ENCODE data around the gene PCDHGA1. TPM values are rescaled to one million over a fixed set of nuclear protein-coding genes. Genes with fewer than 3 reads are reported as not detected.
"Not testable (repeated sequence)": the region's sequence is repeated elsewhere in the genome, so short reads cannot be mapped to it uniquely, and the experiment has no call there.

Gene PCDHGA1
- total RNA-seq, 4 donors from 2014 or later: 0.26 to 0.38 (median 0.33) TPM

GRCh38 chr5:141422742-141423291 lies 92.5 kb downstream of the PCDHGA1 start:
- Histone ChIP-seq H3K27me3 (no peaks in the 10 kb centered on the region), H3K27ac (no peak overlapping the region), H3K9me3 (peaks cover 78% of the 10 kb centered on the region), H3K36me3 (no peaks in the 10 kb centered on the region), H3K4me1 (no peaks in the 10 kb centered on the region), H3K4me3 (no peak overlapping the region)
- TF ChIP-seq POLR2AphosphoS5 (IDR thresholded peaks at IDR 0.05): no peak
- WGBS: 26% methylated on average over 18 of the region's 42 CpGs
- no peak for DNase-seq (ENCODE audit: low spot score in 2 of 2)

- H3K4me1 ChIP-seq: no peaks in the 10 kb centered on the region
- H3K27me3 ChIP-seq: no peaks in the 10 kb centered on the region
- H3K36me3 ChIP-seq: no peaks in the 10 kb centered on the region
- TF ChIP-seq POLR2AphosphoS5 (IDR thresholded peaks at IDR 0.05) (no peak), CTCF (IDR thresholded peaks at IDR 0.05) (no peak), EP300 (IDR thresholded peaks at IDR 0.05) (no peak)
- peaks cover 80% of the 10 kb centered on the region for H3K9me3 ChIP-seq
- no peak overlapping the region for H3K27ac ChIP-seq
- H3K4me3 ChIP-seq: no peak overlapping the region
- 42% methylated on average over 11 of the region's 53 CpGs for WGBS
- DNase-seq (ENCODE audit: low spot score in 2 of 2): no peak
These were observed 97.6 kb downstream of the PCDHGA1 start for GRCh38 chr5:141427783-141428426.

- Histone ChIP-seq H3K9me3 (peaks cover 78% of the 10 kb centered on the region), H3K36me3 (no peaks in the 10 kb centered on the region), H3K4me3 (peak within 1 kb of the TSS; percentile 38), H3K27ac (no peak within 1 kb of the TSS), H3K4me1 (no peaks in the 10 kb centered on the region), H3K27me3 (no peaks in the 10 kb centered on the region)
- 10% methylated on average over 33 of the region's 33 CpGs for WGBS
- no peak for TF ChIP-seq EP300 (IDR thresholded peaks at IDR 0.05)
- TF ChIP-seq CTCF (IDR thresholded peaks at IDR 0.05): peak in 1 of 2 donors; percentile 26
- TF ChIP-seq POLR2A (IDR thresholded peaks at IDR 0.05): no peak
- no peak for TF ChIP-seq POLR2AphosphoS5 (IDR thresholded peaks at IDR 0.05)
- DNase-seq (ENCODE audit: low spot score in 2 of 2): no peak
These were observed 100.2 kb downstream of the PCDHGA1 start, which contains the start of gene PCDHGA12 for GRCh38 chr5:141430332-141431113. Gene PCDHGA12 (plus strand): TSS chr5:141430507. CDS start chr5:141430760, 253 bp downstream.

- Histone ChIP-seq H3K4me1 (no peaks in the 10 kb centered on the region), H3K4me3 (peak overlapping the region; percentile 38)
These were observed 101.0 kb downstream of the PCDHGA1 start for GRCh38 chr5:141431286-141431685.

GRCh38 chr5:141432308-141432707 lies 102.0 kb downstream of the PCDHGA1 start:
- not testable (repeated sequence) for H3K27ac ChIP-seq; DNase-seq (ENCODE audit: low spot score in 2 of 2); H3K4me3 ChIP-seq; H3K36me3 ChIP-seq; H3K4me1 ChIP-seq; H3K27me3 ChIP-seq
- 34% methylated on average over 18 of the region's 38 CpGs for WGBS
- H3K9me3 ChIP-seq: peaks cover 63% of the 10 kb centered on the region

More at GRCh38 chr5:141431286-141431685, 101.0 kb downstream of the PCDHGA1 start:
- H3K36me3 ChIP-seq: no peaks in the 10 kb centered on the region
- TF ChIP-seq CTCF (IDR thresholded peaks at IDR 0.05) (no peak), EP300 (IDR thresholded peaks at IDR 0.05) (no peak), POLR2AphosphoS5 (IDR thresholded peaks at IDR 0.05) (no peak), POLR2A (IDR thresholded peaks at IDR 0.05) (no peak)
- DNase-seq (ENCODE audit: low spot score in 2 of 2): no peak
- 27% methylated on average over 26 of the region's 37 CpGs for WGBS
- H3K27ac ChIP-seq: no peak overlapping the region
- no peaks in the 10 kb centered on the region for H3K27me3 ChIP-seq
- peaks cover 72% of the 10 kb centered on the region for H3K9me3 ChIP-seq

- 34% methylated on average over 12 of the region's 29 CpGs for WGBS
- not testable (repeated sequence) for H3K36me3 ChIP-seq; H3K27ac ChIP-seq; H3K4me3 ChIP-seq; DNase-seq (ENCODE audit: low spot score in 2 of 2); H3K27me3 ChIP-seq; H3K4me1 ChIP-seq
- H3K9me3 ChIP-seq: peaks cover 63% of the 10 kb centered on the region
These were observed 102.4 kb downstream of the PCDHGA1 start for GRCh38 chr5:141432726-141433125.
